GM10266 (cell line): ENCODE data around the gene CYP4F8.

Experiments used
- DNase-seq: peaks from one replicate; pipeline ENCODE4 v3.0.0; 2012; ENCODE audit errors: extremely low spot score
- TF ChIP-seq, protein P1 (sequence below): IDR thresholded peaks from 2 replicates; pipeline ENCODE4 v1.5.1; 2012; ENCODE audit warnings: mild to moderate bottlenecking, low read depth; ENCODE audit not compliant: control insufficient read depth, insufficient read depth; ENCODE audit errors: missing control alignments

The CYP4F8 gene

DNA sequence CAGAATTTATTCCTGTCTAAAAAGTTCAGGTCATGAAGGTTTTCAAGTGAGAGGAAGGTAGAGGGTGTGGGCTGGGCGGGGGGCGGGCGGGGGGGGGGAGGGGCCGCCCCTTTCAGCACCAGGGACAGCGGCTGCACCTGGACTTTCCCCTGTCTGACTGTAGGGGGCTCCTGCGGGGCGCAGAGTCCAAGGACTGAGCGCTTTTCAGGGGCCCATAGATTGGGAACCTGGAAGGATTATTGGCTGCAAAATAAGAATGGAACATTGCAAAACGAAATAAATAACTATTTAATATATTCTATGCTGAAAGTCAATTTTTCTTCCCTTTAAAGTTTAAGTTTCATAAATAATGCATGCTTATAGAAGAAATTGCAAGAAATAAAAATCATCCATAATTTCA lies 16.8 kb downstream of the CYP4F8 start:
- no peak for DNase-seq
- TF ChIP-seq, protein P1, sequence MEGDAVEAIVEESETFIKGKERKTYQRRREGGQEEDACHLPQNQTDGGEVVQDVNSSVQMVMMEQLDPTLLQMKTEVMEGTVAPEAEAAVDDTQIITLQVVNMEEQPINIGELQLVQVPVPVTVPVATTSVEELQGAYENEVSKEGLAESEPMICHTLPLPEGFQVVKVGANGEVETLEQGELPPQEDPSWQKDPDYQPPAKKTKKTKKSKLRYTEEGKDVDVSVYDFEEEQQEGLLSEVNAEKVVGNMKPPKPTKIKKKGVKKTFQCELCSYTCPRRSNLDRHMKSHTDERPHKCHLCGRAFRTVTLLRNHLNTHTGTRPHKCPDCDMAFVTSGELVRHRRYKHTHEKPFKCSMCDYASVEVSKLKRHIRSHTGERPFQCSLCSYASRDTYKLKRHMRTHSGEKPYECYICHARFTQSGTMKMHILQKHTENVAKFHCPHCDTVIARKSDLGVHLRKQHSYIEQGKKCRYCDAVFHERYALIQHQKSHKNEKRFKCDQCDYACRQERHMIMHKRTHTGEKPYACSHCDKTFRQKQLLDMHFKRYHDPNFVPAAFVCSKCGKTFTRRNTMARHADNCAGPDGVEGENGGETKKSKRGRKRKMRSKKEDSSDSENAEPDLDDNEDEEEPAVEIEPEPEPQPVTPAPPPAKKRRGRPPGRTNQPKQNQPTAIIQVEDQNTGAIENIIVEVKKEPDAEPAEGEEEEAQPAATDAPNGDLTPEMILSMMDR = no peak

DNA sequence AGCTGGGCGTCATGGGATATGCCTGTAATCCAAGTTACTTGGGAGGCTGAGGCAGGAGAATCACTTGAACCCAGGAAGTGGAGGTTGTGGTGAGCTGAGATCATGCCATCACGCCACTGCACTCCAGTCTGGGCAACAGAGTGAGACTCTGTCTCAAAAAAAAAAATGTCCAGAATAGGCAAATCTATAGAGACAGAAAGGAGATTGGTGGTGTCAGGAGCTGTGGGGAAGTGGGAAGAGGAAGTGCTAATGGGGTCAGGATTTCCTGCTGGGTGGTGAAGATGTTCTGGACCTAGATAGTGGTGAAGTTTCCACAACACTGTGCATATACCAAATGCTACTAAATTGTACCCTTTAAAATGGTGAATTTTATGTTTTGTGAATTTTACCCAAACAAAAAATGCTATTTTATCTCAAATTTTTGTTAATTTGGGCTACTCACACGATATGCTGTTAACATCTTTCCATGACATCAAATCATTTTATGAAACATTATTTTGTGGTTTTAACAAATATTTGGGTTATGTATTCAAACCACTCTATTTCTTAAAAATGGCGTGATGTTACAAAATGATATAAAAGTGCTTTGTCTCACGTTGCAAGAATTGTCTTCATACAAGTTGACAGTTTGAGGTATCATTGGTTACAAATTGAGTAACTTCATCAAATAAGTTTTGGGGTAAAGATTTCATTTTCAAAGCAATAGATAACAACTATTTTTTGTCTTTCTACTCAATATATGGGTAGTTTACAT lies 18.2 kb downstream of the CYP4F8 start:
- TF ChIP-seq, protein P1 = no peak
- DNase-seq = no peak

DNA sequence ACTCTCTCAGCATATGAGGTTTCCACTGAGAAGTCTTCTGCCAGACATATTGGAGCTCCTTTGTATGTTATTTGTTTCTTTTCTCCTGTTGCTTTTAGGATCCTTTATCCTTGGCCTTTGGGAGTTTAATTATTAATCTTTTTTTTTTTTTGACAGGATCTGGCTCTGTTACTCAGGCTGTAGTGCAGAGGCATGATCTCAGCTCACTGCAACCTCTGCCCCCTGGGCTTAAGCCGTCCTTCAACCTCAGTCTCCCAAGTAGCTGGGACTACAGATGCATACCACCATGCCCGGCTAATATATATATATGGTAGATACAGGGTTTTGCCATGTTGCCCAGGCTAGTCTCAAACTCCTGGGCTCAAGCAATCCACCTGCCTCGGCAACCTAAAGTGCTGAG lies 19.1 kb downstream of the CYP4F8 start:
- TF ChIP-seq, protein P1 = no peak
- no peak for DNase-seq

DNA sequence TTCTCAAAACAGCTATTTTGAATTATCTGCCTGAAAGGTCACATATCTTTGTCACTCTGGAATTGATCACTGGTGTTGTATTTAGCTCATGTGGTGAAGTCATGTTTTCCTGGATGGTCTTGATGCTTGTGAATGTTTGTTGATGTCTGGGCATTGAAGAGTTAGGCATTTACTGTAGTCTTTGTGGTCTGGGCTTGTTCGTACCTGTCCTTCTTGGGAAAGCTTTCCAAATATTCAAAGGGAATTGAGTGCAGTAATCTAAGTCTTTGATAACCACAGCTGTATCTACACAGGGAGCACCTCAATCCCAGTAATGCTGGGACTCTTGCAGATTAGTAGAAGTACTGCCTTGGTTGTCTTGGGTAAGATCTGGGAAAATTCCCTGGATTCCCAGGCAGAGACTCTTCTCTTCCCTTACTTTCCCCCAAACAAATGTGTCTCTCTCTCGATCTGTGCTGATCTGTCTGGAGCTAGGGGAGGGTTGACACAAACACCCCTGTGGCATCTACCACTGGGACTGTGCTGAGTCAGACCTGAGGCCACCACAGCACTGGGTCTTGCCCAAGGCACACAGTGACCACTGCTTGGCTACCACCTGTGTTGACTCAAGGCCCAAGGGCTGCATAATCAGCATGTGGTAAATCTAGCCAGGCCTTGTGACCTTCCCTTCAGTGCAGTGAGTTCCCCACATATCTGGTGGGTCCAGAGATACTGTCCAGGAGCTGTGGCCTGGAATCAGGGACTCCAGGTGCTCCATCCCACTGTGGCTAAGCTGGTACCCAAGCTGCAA lies 20.2 kb downstream of the CYP4F8 start:
- DNase-seq = no peak
- TF ChIP-seq, protein P1 = no peak

DNA sequence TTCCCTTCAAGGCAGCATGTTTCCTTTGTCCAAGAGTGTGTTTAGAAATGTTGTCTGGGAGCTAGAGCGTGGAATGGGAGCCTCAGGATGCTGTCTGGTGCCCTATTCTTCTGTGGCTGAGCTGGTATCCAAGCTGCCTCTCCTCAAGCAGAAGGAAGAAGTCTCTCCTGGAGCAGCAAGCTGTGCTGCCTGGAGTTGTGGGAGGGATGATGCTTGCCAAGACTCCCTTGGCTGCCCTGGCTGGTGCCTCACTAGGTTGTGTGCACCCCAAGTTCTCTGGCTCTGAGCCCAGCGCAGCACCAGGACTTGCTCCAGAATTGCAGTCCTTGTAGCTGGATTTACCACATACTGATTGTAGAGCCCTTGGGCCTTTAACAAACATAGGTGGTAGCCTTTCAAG lies 21.0 kb downstream of the CYP4F8 start:
- TF ChIP-seq, protein P1 = no peak

DNA sequence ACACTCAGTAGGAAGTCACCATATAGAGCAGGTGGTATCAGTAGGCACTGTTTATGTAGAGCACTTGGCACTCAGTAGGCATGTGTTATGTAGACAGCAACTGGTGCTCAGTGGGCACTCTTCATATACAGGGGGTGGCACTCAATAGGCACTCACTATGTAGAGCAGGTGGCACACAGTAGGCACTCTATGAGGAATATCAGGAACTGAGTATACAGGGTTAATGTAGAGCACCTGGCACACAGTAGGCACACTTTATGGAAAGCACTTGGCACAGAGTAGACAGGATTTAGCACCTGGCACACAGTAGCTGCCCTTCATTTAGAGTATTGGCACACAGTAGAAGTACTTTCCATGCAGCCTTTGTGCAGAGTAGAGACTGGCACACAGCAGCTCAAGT lies 24.6 kb downstream of the CYP4F8 start:
- TF ChIP-seq, protein P1 = no peak
- DNase-seq = no peak

More for the DNA sequence above, 21.0 kb downstream of the CYP4F8 start:
- no peak for DNase-seq
